H1 (cell line): ENCODE measurements around the gene LRP1. TPM values are rescaled to one million over a fixed set of nuclear protein-coding genes. Genes with fewer than 3 reads are reported as not detected.

Experiments used
- CTCF ChIA-PET: fragments of 300-600 bp; sonication (Branson Sonifier 250); formaldehyde crosslinking; loops from one replicate; lab custom pipeline; 2021; ENCODE audit not compliant: partially characterized antibody; lab: Charles Lee
- POLR2A ChIA-PET: fragments of 300-600 bp; sonication (Branson Sonifier 250); formaldehyde crosslinking; loops from one replicate; lab custom pipeline; 2021; ENCODE audit warnings: inconsistent platforms; ENCODE audit not compliant: partially characterized antibody; lab: Charles Lee
- DNase-seq, 2 experiments: peaks; one replicate each; pipeline versions ENCODE4 v3.0.0 to v3.0.0-alpha.2; 2010 to 2022; ENCODE audit warnings: low spot score in 2 of 2, low read depth in 1 of 2, mixed read lengths in 1 of 2
- FAIRE-seq: peaks from 2 replicates; lab custom pipeline; 2011; peaks lifted over from hg19 to GRCh38; lab: Jason Lieb, UNC
- H2AFZ ChIP-seq: 2 replicates; pipeline ENCODE4 v1.8.1; 2012; ENCODE audit warnings: low read length, inconsistent platforms
- H2AK5ac ChIP-seq: 2 replicates; pipeline ENCODE4 v1.6.1; 2013; ENCODE audit warnings: low read depth, low read length
- H2BK120ac ChIP-seq: replicated peaks from 2 replicates; pipeline ENCODE3; 2013; ENCODE audit warnings: low read depth, low read length, inconsistent platforms
- H2BK12ac ChIP-seq: 2 replicates; pipeline ENCODE4 v1.6.1; 2013; ENCODE audit warnings: low read depth, low read length
- H2BK15ac ChIP-seq: 2 replicates; pipeline ENCODE4 v1.6.1; 2013; ENCODE audit warnings: low read length
- H2BK20ac ChIP-seq: 2 replicates; pipeline ENCODE4 v1.6.1; 2013; ENCODE audit warnings: low read length
- H2BK5ac ChIP-seq: 2 replicates; pipeline ENCODE4 v1.6.1; 2013; ENCODE audit warnings: low read depth, low read length
- H3K14ac ChIP-seq: 2 replicates; pipeline ENCODE4 v1.6.1; 2013; ENCODE audit warnings: inconsistent platforms; ENCODE audit not compliant: insufficient read length
- H3K18ac ChIP-seq: 2 replicates; pipeline ENCODE4 v1.6.1; 2013; ENCODE audit warnings: low read length; ENCODE audit errors: extremely low read depth
- H3K23ac ChIP-seq: 2 replicates; pipeline ENCODE4 v1.6.1; 2013; ENCODE audit warnings: inconsistent platforms; ENCODE audit not compliant: insufficient read length
- H3K23me2 ChIP-seq: 2 replicates; pipeline ENCODE4 v1.6.1; 2013; ENCODE audit warnings: low read depth, low read length
- H3K27ac ChIP-seq: 2 replicates; pipeline ENCODE4 v1.6.1; 2011; ENCODE audit warnings: low read depth, low read length, inconsistent platforms
- H3K27me3 ChIP-seq, 4 experiments: replicated peaks in 1 of 4; 1 replicate in 1 of 4; 2 replicates in 3 of 4; pipeline versions ENCODE4 v1.6.1 to v1.8.1; 2011 to 2013; ENCODE audit warnings: low read length in 3 of 4, mild to moderate bottlenecking in 3 of 4, inconsistent platforms in 2 of 4, mixed read lengths in 2 of 4, moderate library complexity in 1 of 4; ENCODE audit not compliant: control insufficient read depth in 3 of 4, insufficient read depth in 3 of 4; ENCODE audit errors: extremely low read depth in 1 of 4
- H3K36me3 ChIP-seq, 4 experiments: 2 replicates each; pipeline versions ENCODE4 v1.6.1 to v1.8.1; 2011 to 2013; ENCODE audit warnings: mild to moderate bottlenecking in 4 of 4, low read length in 3 of 4, moderate library complexity in 2 of 4, control low read depth in 1 of 4, inconsistent platforms in 1 of 4; ENCODE audit not compliant: insufficient read depth in 4 of 4, control insufficient read depth in 2 of 4
- H3K4ac ChIP-seq: replicated peaks from 2 replicates; pipeline ENCODE3; 2013; ENCODE audit warnings: low read length, low read depth, mixed read lengths, inconsistent platforms; ENCODE audit not compliant: insufficient read length
- H3K4me1 ChIP-seq, 4 experiments: replicated peaks in 1 of 4; 1 replicate in 1 of 4; 2 replicates in 3 of 4; pipeline versions ENCODE4 v1.6.1 to v1.8.1; 2011 to 2013; ENCODE audit warnings: low read length in 3 of 4, inconsistent platforms in 2 of 4, mixed read lengths in 1 of 4; ENCODE audit not compliant: insufficient read depth in 4 of 4, control insufficient read depth in 3 of 4
- H3K4me2 ChIP-seq, 2 experiments: 2 replicates each; pipeline versions ENCODE4 v1.6.1 to v1.8.1; 2011 to 2013; ENCODE audit warnings: low read depth in 2 of 2, low read length in 2 of 2, control low read depth in 1 of 2, inconsistent platforms in 1 of 2, mild to moderate bottlenecking in 1 of 2; ENCODE audit not compliant: insufficient read depth in 1 of 2
- H3K4me3 ChIP-seq, 4 experiments: fragments of 200-600, 300-600 bp in 1 of 4; sonication (generic), shearing (Covaris generic), sonication (Bioruptor Twin) in 1 of 4; 2 replicates each; pipeline versions ENCODE4 v1.5.1 to v1.8.1; 2011 to 2016; ENCODE audit warnings: low read length in 4 of 4, low read depth in 3 of 4, control low read depth in 2 of 4, inconsistent platforms in 2 of 4, mild to moderate bottlenecking in 2 of 4, mixed read lengths in 1 of 4, moderate library complexity in 1 of 4; ENCODE audit not compliant: insufficient read depth in 2 of 4; ENCODE audit errors: extremely low read depth in 1 of 4
- H3K56ac ChIP-seq: replicated peaks from 2 replicates; pipeline ENCODE3; 2013; ENCODE audit warnings: low read depth, mild to moderate bottlenecking, mixed read lengths, low read length, inconsistent platforms; ENCODE audit not compliant: insufficient read length
- H3K79me1 ChIP-seq: 2 replicates; pipeline ENCODE4 v1.6.1; 2013; ENCODE audit warnings: low read depth, low read length, control low read depth
- H3K79me2 ChIP-seq, 2 experiments: 2 replicates each; pipeline versions ENCODE4 v1.6.1 to v1.8.1; 2012 to 2013; ENCODE audit warnings: low read length in 2 of 2, mild to moderate bottlenecking in 2 of 2, inconsistent platforms in 1 of 2; ENCODE audit not compliant: insufficient read depth in 2 of 2, control insufficient read depth in 1 of 2
- H3K9ac ChIP-seq, 4 experiments: replicated peaks in 1 of 4; 1 replicate in 1 of 4; 2 replicates in 3 of 4; pipeline versions ENCODE4 v1.6.1 to v1.8.1; 2011 to 2013; ENCODE audit warnings: low read depth in 3 of 4, low read length in 3 of 4, control low read depth in 2 of 4, mild to moderate bottlenecking in 2 of 4, moderate library complexity in 2 of 4, inconsistent platforms in 1 of 4; ENCODE audit errors: extremely low read depth in 1 of 4
- H3K9me3 ChIP-seq, 2 experiments: 2 replicates each; pipeline versions ENCODE4 v1.6.1 to v1.8.1; 2012 to 2013; ENCODE audit warnings: mild to moderate bottlenecking in 2 of 2, moderate library complexity in 2 of 2, control low read depth in 1 of 2, inconsistent platforms in 1 of 2, low read depth in 1 of 2, low read length in 1 of 2, mixed read lengths in 1 of 2; ENCODE audit not compliant: insufficient read depth in 2 of 2
- H4K20me1 ChIP-seq, 2 experiments: replicated peaks in 1 of 2; 2 replicates each; pipeline versions ENCODE3 to v1.8.1; 2011 to 2013; ENCODE audit warnings: inconsistent platforms in 2 of 2, low read length in 2 of 2, mild to moderate bottlenecking in 1 of 2; ENCODE audit not compliant: insufficient read depth in 2 of 2, control insufficient read depth in 1 of 2
- H4K5ac ChIP-seq: 2 replicates; pipeline ENCODE4 v1.6.1; 2013; ENCODE audit warnings: low read length, low read depth, mixed read lengths, inconsistent platforms; ENCODE audit not compliant: insufficient read length
- H4K8ac ChIP-seq: 2 replicates; pipeline ENCODE4 v1.8.0; 2013; ENCODE audit warnings: mild to moderate bottlenecking, moderate library complexity, low read length, inconsistent platforms; ENCODE audit not compliant: insufficient read depth; ENCODE audit errors: extremely low read depth
- H4K91ac ChIP-seq: replicated peaks from 2 replicates; pipeline ENCODE3; 2013; ENCODE audit warnings: low read length, mixed read lengths, inconsistent platforms; ENCODE audit not compliant: insufficient read length
- BACH1 ChIP-seq: IDR thresholded peaks from 2 replicates; pipeline ENCODE4 v1.6.1; 2012; ENCODE audit warnings: low read length, improper control_type of control experiment
- E2F6 ChIP-seq: IDR thresholded peaks from 2 replicates; pipeline ENCODE4 v1.6.1; 2012; ENCODE audit warnings: inconsistent platforms
- GABPA ChIP-seq: IDR thresholded peaks from 2 replicates; pipeline ENCODE4 v1.6.1; 2011; ENCODE audit warnings: mild to moderate bottlenecking, low read length, moderate library complexity, borderline replicate concordance; ENCODE audit not compliant: insufficient read depth
- NANOG ChIP-seq: IDR thresholded peaks from 2 replicates; pipeline ENCODE4 v1.6.1; 2011; ENCODE audit warnings: low read length, low read depth, mild to moderate bottlenecking, inconsistent platforms; ENCODE audit not compliant: insufficient read depth, poor library complexity, severe bottlenecking
- NRF1 ChIP-seq: IDR thresholded peaks from 2 replicates; pipeline ENCODE4 v1.6.1; 2011; ENCODE audit warnings: mild to moderate bottlenecking, low read depth, low read length, improper control_type of control experiment
- WGBS, 2 experiments: shearing (Covaris generic) in 1 of 2; methylation state at CpG; one replicate each; pipeline versions ENCODE4 v1.1.6 to v1.1.7; 2013 to 2015; ENCODE audit warnings: low lambda C conversion rate in 2 of 2, mixed read lengths in 2 of 2, inconsistent platforms in 1 of 2, low coverage in 1 of 2, missing lambda C conversion rate in 1 of 2; ENCODE audit not compliant: insufficient replicate concordance in 2 of 2, insufficient coverage in 1 of 2, insufficient read length in 1 of 2; ENCODE audit errors: extremely low coverage in 1 of 2, missing lambda C conversion rate in 1 of 2; 5-methylcytosine and 5-hydroxymethylcytosine counted together
- polyA plus RNA-seq, 7 experiments: library from polyadenylated mRNA; depleted of rRNA in 3 of 7; stranded (reverse) in 5 of 7; unstranded in 2 of 7; fragments of >200 nt in 5 of 7; fragments of 200-250 nt in 2 of 7; gene quantifications; 1 replicate in 5 of 7; 2 replicates in 1 of 7; 4 replicates in 1 of 7; pipeline versions ENCODE4 v1.2.1 to v1.2.3, GENCODE V29; 2011 to 2013; ENCODE audit warnings: missing spikeins in 2 of 7, mixed read lengths in 2 of 7
- total RNA-seq: library from RNA; stranded (reverse); fragmentation: NEBNext Ultra II Directional; extraction: Animal tissue kit (Norgen Biotek cat#: 25700); gene quantifications from 2 replicates; pipeline ENCODE4 v1.2.1, GENCODE V29; 2021

The LRP1 gene
- total and polyA plus RNA-seq, 2 of the 8 experiments (the other 6 are each of a cell fraction or from before 2014, with no cell fraction given), result 35.3 to 92.5 TPM

DNA sequence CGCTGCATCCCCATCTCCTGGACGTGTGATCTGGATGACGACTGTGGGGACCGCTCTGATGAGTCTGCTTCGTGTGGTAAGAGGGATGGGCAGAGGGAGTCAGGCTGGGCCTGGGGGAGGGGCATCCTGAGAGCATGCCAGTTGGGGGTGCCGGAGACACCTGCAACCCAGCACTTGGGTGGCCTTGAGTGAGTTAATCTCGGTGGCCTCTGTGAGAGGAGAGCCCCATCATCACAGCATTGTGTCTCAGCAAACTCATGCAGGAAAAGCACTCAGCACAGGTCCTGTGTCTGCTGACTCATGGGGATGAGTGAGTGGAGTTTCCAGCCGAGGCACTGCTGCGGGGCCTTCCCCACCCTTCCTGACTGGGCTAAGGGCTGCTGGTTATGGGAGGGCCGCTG lies 38.7 kb downstream of the LRP1 start:
- CTCF ChIA-PET, result interaction anchor here (1.4 to 21.9 kb wide), 5 partner anchors 9 to 43 kb away, joined by 3 to 389 read pairs (median 150); partner anchors contain the start of gene LRP1
- TF ChIP-seq BACH1, result no peak
- TF ChIP-seq NRF1, result no peak
- TF ChIP-seq E2F6, result no peak
- no peak for TF ChIP-seq GABPA
- no peak for TF ChIP-seq NANOG

More for the DNA sequence above, 38.7 kb downstream of the LRP1 start:
- Histone ChIP-seq H2BK5ac (no peak overlapping the region), H2BK120ac (no peak overlapping the region), H2BK15ac (no peak overlapping the region), H3K79me2 (no peaks in the 10 kb centered on the region), H3K18ac (no peak overlapping the region), H4K91ac (no peak overlapping the region), H3K27me3 (no peaks in the 10 kb centered on the region), H3K4me1 (no peaks in the 10 kb centered on the region), H3K4ac (no peak overlapping the region), H2BK12ac (no peak overlapping the region), H3K56ac (no peak overlapping the region), H3K36me3 (peaks cover 28 to 84% (median 57%) of the 10 kb centered on the region in 4 experiments; a peak in 7 of 8 replicates), H3K27ac (no peak overlapping the region), H2AFZ (no peak overlapping the region), H3K9ac (no peak overlapping the region), H4K8ac (no peak overlapping the region), H4K20me1 (peaks cover 0 to 5% of the 10 kb centered on the region in 2 experiments), H3K23me2 (no peaks in the 10 kb centered on the region; the same call in 1 of the 2 replicates), H3K4me2 (no peak overlapping the region), H2BK20ac (no peak overlapping the region), H3K79me1 (no peaks in the 10 kb centered on the region; the same call in 1 of the 2 replicates), H3K9me3 (no peaks in the 10 kb centered on the region), H3K14ac (no peak overlapping the region), H2AK5ac (no peak overlapping the region), H3K4me3 (no peak overlapping the region), H4K5ac (no peak overlapping the region), H3K23ac (no peak overlapping the region)
- no peak for FAIRE-seq
- no peak for DNase-seq
- 84% methylated on average over 10 of the region's 10 CpGs; no CpG with 5 or more reads in 1 of the 2 experiments for WGBS, 2 experiments
- POLR2A ChIA-PET, result interaction anchor here (1.0 to 1.3 kb wide), 2 partner anchors 18 to 63 kb away, joined by 3 to 4 read pairs; no protein-coding TSS in a partner anchor
